ENCODE measurements around the gene SEMA4B. TPM values are rescaled to one million over a fixed set of nuclear protein-coding genes. Genes with fewer than 3 reads are reported as not detected.
"Not testable (repeated sequence)": the region's sequence is repeated elsewhere in the genome, so short reads cannot be mapped to it uniquely, and the experiment has no call there.

Gene SEMA4B
- total RNA-seq: 17.5 and 18.9 TPM in 2 replicates

DNA sequence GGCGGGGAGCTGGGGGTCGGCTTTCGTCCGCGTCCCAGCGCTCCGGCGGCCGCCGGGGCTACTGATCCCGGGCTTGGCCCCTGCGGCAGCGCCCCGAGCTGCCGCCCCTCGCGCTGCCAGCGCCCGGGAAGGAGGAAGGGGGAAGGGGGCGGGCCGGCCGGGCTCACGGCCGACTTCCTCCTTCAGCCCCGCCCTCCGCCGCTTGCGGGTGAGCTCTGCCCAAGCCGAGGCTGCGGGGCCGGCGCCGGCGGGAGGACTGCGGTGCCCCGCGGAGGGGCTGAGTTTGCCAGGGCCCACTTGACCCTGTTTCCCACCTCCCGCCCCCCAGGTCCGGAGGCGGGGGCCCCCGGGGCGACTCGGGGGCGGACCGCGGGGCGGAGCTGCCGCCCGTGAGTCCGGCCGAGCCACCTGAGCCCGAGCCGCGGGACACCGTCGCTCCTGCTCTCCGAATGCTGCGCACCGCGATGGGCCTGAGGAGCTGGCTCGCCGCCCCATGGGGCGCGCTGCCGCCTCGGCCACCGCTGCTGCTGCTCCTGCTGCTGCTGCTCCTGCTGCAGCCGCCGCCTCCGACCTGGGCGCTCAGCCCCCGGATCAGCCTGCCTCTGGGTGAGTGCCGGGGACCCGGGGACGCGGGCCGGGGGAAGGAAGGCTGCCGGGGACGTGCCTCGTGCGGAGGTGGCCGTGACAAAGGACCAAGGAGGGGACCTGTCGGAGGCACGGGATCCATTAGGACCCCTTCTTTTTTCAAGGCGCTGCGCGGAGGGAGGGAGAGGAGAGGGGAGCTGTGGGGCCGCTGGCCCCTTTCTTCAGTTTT is at the start of gene SEMA4B:
TSS of gene SEMA4B (plus strand) at position 201 of the 814 bp plus-strand sequence. CDS start at position 450, 249 bp downstream.
- peak; percentile 94 for DNase-seq
- H3K27me3 Mint-ChIP-seq: peaks cover 2% of the 10 kb centered on the region
- H3K9me3 Mint-ChIP-seq: no peaks in the 10 kb centered on the region
- intact Hi-C loops (cut with micrococcal nuclease): loop anchor here (1.0 to 2.0 kb wide), 2 partner anchors 17 to 33 kb away; partner anchors contain the start of gene GDPGP1
- H3K27ac Mint-ChIP-seq: peak within 1 kb of the TSS; percentile 71
- peaks cover 25% of the 10 kb centered on the region for H3K4me1 Mint-ChIP-seq
- H3K36me3 Mint-ChIP-seq (ENCODE audit: low read depth): peaks cover 7% of the 10 kb centered on the region
- H3K4me3 Mint-ChIP-seq: peak within 1 kb of the TSS; percentile 90

- Mint-ChIP-seq H3K4me1 (peaks cover 14% of the 10 kb centered on the region), H3K36me3 (ENCODE audit: low read depth) (no peaks in the 10 kb centered on the region), H3K27me3 (no peaks in the 10 kb centered on the region), H3K4me3 (no peak overlapping the region), H3K27ac (no peak overlapping the region), H3K9me3 (no peaks in the 10 kb centered on the region)
- intact Hi-C loops (cut with micrococcal nuclease): no loop called here
- DNase-seq: no peak
These were observed 49.0 kb upstream of the SEMA4B start for GRCh38 chr15:90151989-90152645.

DNA sequence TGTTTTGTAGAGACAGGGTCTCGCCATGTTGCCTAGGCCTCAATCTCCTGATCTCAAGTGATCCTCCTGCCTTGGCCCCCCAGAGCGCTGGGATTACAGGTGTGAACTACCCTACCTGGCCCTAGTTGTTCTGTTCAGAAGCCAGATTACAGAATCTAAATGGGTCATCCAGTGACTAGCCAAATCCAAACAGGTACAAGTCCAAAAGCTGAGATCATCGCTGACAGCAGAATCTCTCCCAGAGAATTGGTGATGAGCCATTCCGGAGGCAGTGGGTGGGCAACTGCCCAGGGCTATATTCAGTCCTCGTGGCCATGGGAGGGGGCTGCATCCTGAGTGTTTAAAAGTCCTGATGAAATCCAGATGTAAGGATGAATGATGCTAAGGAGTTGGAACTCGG is 47.5 kb upstream of the SEMA4B start:
- no peaks in the 10 kb centered on the region for H3K9me3 Mint-ChIP-seq
- intact Hi-C loops (cut with micrococcal nuclease): no loop called here
- no peaks in the 10 kb centered on the region for H3K36me3 Mint-ChIP-seq (ENCODE audit: low read depth)
- H3K27ac Mint-ChIP-seq: no peak overlapping the region
- H3K27me3 Mint-ChIP-seq: no peaks in the 10 kb centered on the region
- DNase-seq: no peak
- no peak overlapping the region for H3K4me3 Mint-ChIP-seq
- peaks cover 24% of the 10 kb centered on the region for H3K4me1 Mint-ChIP-seq

DNA sequence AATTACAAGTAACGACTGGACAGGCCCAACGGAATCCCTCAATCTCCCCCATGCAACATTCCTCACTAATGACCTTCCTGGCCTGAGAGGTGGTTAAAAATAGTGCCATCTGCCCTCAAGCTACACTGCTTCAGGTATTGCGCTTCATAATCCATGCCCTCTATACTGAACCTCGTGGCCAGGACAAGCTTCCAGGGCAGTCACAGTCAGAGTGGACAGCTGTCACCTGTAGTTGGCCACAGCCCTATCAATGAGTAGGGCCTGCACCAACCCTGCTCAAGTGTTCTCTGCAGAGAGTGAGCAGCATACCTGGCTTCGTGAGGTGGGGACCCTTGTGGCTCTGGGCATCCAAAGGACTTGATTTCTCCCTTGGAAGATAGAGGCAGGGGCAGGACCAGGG is 46.9 kb upstream of the SEMA4B start:
- intact Hi-C loops (cut with micrococcal nuclease): no loop called here
- no peaks in the 10 kb centered on the region for H3K27me3 Mint-ChIP-seq
- no peak overlapping the region for H3K4me3 Mint-ChIP-seq
- no peak overlapping the region for H3K27ac Mint-ChIP-seq
- H3K36me3 Mint-ChIP-seq (ENCODE audit: low read depth): no peaks in the 10 kb centered on the region
- no peak for DNase-seq
- H3K9me3 Mint-ChIP-seq: no peaks in the 10 kb centered on the region
- peaks cover 22% of the 10 kb centered on the region for H3K4me1 Mint-ChIP-seq

- no peak overlapping the region for H3K27ac Mint-ChIP-seq
- no peak overlapping the region for H3K4me3 Mint-ChIP-seq
- no peaks in the 10 kb centered on the region for H3K27me3 Mint-ChIP-seq
- H3K36me3 Mint-ChIP-seq (ENCODE audit: low read depth): no peaks in the 10 kb centered on the region
- intact Hi-C loops (cut with micrococcal nuclease): no loop called here
- no peaks in the 10 kb centered on the region for H3K9me3 Mint-ChIP-seq
- no peak for DNase-seq
- peaks cover 19% of the 10 kb centered on the region for H3K4me1 Mint-ChIP-seq
These were observed 46.1 kb upstream of the SEMA4B start for GRCh38 chr15:90154861-90155626.

- intact Hi-C loops (cut with micrococcal nuclease): no loop called here
- no peak for DNase-seq
- no peak overlapping the region for H3K4me3 Mint-ChIP-seq
- H3K4me1 Mint-ChIP-seq: peaks cover 24% of the 10 kb centered on the region
- H3K36me3 Mint-ChIP-seq (ENCODE audit: low read depth): no peaks in the 10 kb centered on the region
- H3K27ac Mint-ChIP-seq: peak overlapping the region; percentile 69
- H3K27me3 Mint-ChIP-seq: peaks cover 4% of the 10 kb centered on the region
- H3K9me3 Mint-ChIP-seq: no peaks in the 10 kb centered on the region
These were observed 41.9 kb upstream of the SEMA4B start for GRCh38 chr15:90159213-90159612.

DNA sequence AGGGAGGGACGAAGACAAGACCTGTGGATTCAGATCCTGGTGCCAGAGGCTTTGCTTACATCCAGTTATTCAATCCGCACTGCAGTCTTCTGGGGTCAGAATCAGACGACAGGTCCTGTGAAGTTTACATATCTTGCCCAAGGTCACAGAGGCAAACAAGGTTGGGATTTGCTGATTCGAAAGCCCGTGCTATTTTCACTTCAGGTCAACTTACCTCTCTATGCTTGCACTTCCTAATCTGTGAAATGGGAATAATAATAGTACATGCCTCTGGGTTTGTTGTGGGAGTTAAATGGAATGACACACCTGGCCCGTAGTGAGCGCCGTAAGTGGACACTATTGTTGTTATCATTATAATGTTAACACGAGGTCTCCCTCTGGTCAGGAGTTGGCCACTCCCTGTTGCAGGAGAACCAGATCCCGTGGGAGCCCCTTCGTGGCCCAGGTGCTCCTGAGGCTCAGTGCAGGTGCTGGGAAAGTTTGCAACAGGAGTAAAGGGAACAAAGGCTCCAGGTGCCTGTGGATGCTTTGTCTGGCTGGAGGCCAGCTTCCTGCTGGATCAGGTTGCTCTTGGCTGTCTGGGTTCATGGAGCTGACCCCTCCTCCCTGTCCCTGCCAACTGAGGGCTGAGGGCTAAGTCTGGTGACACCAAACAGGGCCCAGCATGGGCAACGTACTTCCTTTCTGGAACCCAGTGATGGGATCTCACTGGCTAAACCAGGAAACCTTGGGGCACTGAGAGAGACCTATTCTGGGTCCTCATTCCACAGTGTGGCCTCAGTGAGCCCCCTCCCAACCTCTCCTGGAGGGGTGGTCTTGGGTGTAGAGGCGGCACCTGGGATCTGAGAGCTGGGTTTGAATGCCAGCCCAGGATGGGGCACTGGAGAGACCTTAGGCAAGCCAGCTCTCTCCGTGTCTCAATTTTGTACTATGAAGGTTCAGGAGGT is 40.1 kb upstream of the SEMA4B start:
- no peak for DNase-seq
- Mint-ChIP-seq H3K4me1 (peaks cover 37% of the 10 kb centered on the region), H3K27ac (no peak overlapping the region), H3K9me3 (no peaks in the 10 kb centered on the region), H3K36me3 (ENCODE audit: low read depth) (no peaks in the 10 kb centered on the region), H3K27me3 (peaks cover 4% of the 10 kb centered on the region), H3K4me3 (no peak overlapping the region)
- intact Hi-C loops (cut with micrococcal nuclease): no loop called here

DNA sequence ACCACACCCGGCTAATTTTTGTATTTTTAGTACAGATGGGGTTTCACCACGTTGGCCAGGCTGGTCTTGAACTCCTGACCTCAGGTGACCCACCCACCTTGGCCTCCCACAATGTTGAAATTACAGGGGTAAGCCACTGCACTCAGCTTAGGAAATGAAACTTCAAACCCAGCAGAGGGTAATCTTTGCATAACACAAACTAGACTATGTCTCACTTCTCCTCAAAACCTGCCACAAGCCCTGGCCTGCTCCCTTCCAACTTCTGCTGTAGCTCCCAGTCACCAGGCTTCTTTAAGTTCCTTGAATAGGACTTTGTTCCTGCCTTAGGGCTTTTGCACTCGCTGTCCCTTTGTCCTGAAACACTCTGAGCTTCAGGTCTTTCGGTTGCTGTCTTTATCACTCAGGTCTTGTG is 39.2 kb upstream of the SEMA4B start:
- Mint-ChIP-seq H3K36me3 (ENCODE audit: low read depth) (no peaks in the 10 kb centered on the region), H3K9me3 (no peaks in the 10 kb centered on the region), H3K4me3 (no peak overlapping the region), H3K27ac (peak overlapping the region; percentile 56), H3K4me1 (peaks cover 40% of the 10 kb centered on the region), H3K27me3 (peaks cover 4% of the 10 kb centered on the region)
- intact Hi-C loops (cut with micrococcal nuclease): no loop called here
- peak; percentile 60 for DNase-seq

DNA sequence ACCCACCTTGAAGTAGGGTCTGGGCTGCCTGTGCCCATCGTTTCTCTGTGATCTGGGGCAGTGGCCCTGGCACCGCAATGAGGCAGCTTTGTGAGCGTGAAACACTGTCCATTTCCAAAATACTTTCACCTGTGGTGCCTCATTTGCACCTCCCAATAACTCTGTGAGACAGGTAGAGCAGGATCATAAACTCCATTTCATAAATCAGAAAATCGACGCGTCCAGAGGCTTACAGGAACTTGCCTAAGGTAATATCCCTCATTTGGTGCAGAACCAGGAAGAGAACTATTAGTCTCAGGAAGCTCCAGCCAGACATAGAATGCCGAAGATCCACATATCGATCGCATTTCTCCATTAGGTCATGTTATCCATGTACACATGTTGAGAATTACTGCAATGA is 38.2 kb upstream of the SEMA4B start:
- Mint-ChIP-seq H3K36me3 (ENCODE audit: low read depth) (no peaks in the 10 kb centered on the region), H3K27me3 (peaks cover 4% of the 10 kb centered on the region), H3K27ac (no peak overlapping the region), H3K4me3 (no peak overlapping the region), H3K9me3 (no peaks in the 10 kb centered on the region), H3K4me1 (peaks cover 37% of the 10 kb centered on the region)
- intact Hi-C loops (cut with micrococcal nuclease): no loop called here
- no peak for DNase-seq

- not testable (repeated sequence) for H3K27ac Mint-ChIP-seq; H3K27me3 Mint-ChIP-seq; H3K4me3 Mint-ChIP-seq; DNase-seq; H3K36me3 Mint-ChIP-seq (ENCODE audit: low read depth); H3K9me3 Mint-ChIP-seq
- intact Hi-C loops (cut with micrococcal nuclease): loop anchor here (2.0 kb wide), 1 partner anchor 65 kb away; no protein-coding TSS in a partner anchor
- H3K4me1 Mint-ChIP-seq: peaks cover 29% of the 10 kb centered on the region
These were observed 36.9 kb upstream of the SEMA4B start for GRCh38 chr15:90164239-90164638.

DNA sequence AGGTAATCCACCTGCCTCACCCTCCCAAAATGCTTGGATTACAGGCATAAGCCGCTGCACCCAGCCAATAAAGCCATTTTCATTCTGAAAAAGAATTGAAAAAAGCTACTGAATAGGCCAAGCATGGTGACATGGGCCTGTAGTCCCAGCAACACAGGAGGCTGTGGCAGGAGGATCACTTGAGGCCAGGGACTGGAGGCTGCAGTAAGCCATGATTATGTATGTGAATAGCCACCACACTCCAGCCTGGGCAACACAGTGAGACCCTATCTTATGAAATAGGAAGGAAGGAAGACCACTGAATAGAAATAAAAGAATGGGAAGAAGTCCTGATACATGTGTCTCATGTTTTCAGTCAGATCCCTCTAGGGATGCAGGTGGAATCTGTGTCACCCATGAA is 36.0 kb upstream of the SEMA4B start:
- DNase-seq: no peak
- no peak overlapping the region for H3K4me3 Mint-ChIP-seq
- H3K4me1 Mint-ChIP-seq: peaks cover 28% of the 10 kb centered on the region
- intact Hi-C loops (cut with micrococcal nuclease): loop anchor here (2.0 kb wide), 1 partner anchor 66 kb away; no protein-coding TSS in a partner anchor
- H3K36me3 Mint-ChIP-seq (ENCODE audit: low read depth): no peaks in the 10 kb centered on the region
- peak overlapping the region; percentile 80 for H3K27ac Mint-ChIP-seq
- peaks cover 4% of the 10 kb centered on the region for H3K27me3 Mint-ChIP-seq
- H3K9me3 Mint-ChIP-seq: no peaks in the 10 kb centered on the region

DNA sequence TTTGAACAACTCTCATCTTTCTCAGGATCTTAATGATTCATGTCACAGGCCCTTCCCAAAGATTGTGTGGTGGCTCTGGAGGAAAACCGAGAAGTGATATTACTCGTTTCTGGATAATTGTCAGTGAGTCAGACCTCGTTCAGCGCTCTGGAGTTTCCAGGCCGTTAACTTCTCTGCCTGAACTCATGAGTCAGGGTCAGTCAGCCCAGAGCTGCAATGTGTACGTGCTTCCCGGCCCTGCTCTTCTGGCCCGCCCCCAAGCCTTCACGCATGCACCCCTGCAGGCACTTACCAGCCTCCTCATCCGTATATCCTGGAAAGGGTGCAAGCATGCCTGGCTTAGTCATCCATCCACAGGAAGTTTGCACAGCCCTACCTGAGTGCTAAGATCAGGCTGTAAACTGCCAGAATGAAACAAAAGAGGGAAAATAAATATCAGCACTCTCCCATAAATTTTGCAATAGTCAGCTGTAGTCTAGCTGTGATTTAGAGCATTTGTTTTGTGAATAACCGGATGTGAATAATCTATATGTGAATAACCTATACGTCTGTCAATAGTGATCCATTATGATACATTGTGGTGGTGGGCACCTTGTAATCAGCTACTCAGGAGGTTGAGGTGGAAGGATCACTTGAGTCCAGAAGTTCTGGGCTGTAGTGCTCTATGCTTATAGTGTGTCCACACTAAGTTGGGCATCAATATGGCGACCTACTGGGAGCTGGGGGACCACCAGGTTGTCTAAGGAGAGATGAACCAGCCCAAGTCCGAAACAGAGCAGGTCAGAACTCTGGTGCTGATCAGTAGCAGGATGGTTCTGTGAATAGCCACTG is 35.3 kb upstream of the SEMA4B start:
- Mint-ChIP-seq H3K27ac (peak overlapping the region; percentile 80), H3K27me3 (peaks cover 4% of the 10 kb centered on the region), H3K36me3 (ENCODE audit: low read depth) (no peaks in the 10 kb centered on the region), H3K9me3 (no peaks in the 10 kb centered on the region), H3K4me1 (peaks cover 28% of the 10 kb centered on the region), H3K4me3 (peak overlapping the region; percentile 43)
- DNase-seq: peak; percentile 75
- intact Hi-C loops (cut with micrococcal nuclease): loop anchor here (2.0 kb wide), 1 partner anchor 67 kb away; no protein-coding TSS in a partner anchor
